ENCODE data around the gene TRIM36.

DNA sequence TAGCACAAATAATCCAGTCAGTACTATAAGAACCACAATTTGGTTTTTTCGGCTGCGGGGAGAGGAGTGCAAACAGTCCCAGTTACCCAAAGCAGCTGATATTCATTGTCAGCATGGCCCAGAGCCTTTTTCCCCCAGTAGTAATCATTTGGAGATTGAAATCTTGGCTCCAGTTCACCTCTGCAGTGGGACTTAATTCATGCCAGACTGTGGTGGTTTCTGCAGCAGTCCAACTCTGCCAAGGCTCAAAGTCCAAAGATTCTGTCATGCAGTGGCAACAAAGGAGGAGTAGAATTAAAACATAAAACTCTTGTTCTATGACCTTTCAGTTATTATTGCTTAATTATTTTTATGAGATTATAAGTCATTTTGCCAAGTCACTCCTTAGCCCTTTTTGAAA lies 25.0 kb upstream of the TRIM36 start:
- TF ChIP-seq, protein P1, sequence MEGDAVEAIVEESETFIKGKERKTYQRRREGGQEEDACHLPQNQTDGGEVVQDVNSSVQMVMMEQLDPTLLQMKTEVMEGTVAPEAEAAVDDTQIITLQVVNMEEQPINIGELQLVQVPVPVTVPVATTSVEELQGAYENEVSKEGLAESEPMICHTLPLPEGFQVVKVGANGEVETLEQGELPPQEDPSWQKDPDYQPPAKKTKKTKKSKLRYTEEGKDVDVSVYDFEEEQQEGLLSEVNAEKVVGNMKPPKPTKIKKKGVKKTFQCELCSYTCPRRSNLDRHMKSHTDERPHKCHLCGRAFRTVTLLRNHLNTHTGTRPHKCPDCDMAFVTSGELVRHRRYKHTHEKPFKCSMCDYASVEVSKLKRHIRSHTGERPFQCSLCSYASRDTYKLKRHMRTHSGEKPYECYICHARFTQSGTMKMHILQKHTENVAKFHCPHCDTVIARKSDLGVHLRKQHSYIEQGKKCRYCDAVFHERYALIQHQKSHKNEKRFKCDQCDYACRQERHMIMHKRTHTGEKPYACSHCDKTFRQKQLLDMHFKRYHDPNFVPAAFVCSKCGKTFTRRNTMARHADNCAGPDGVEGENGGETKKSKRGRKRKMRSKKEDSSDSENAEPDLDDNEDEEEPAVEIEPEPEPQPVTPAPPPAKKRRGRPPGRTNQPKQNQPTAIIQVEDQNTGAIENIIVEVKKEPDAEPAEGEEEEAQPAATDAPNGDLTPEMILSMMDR (IDR thresholded peaks at IDR 0.05) = no peak
- no peak for TF ChIP-seq POLR2A (IDR thresholded peaks at IDR 0.05)

All from testis (tissue), 2 donors.